Measurements from ENCODE around the gene CDH12.

Gene CDH12

GRCh38 chr5:22787807-22788206 lies 65.3 kb downstream of the CDH12 start:
- TF ChIP-seq SPI1 (IDR thresholded peaks at IDR 0.05; ENCODE audit: borderline replicate concordance, low read depth) (no peak), GABPA (IDR thresholded peaks at IDR 0.05; ENCODE audit: low read depth) (no peak), REST (IDR thresholded peaks at IDR 0.05; ENCODE audit: insufficient replicate concordance, low read depth) (no peak), POLR2AphosphoS5 (IDR thresholded peaks at IDR 0.05; ENCODE audit: low read depth) (no peak), CTCF (IDR thresholded peaks at IDR 0.05; ENCODE audit: insufficient read depth, low read length) (no peak)
- H3K4me3 ChIP-seq (replicated peaks; ENCODE audit: insufficient read depth, low read length): no peak overlapping the region
- H3K27me3 ChIP-seq (ENCODE audit: insufficient read depth, poor library complexity, severe bottlenecking): no peaks in the 10 kb centered on the region
- no peak overlapping the region for H3K27ac ChIP-seq (replicated peaks)
- no peak for DNase-seq (ENCODE audit: low read depth in 1 of 2, low spot score in 1 of 2)

GRCh38 chr5:22787398-22787797 lies 65.7 kb downstream of the CDH12 start:
- TF ChIP-seq POLR2AphosphoS5 (IDR thresholded peaks at IDR 0.05; ENCODE audit: low read depth) (no peak), GABPA (IDR thresholded peaks at IDR 0.05; ENCODE audit: low read depth) (no peak), CTCF (IDR thresholded peaks at IDR 0.05; ENCODE audit: insufficient read depth, low read length) (no peak), REST (IDR thresholded peaks at IDR 0.05; ENCODE audit: insufficient replicate concordance, low read depth) (no peak), SPI1 (IDR thresholded peaks at IDR 0.05; ENCODE audit: borderline replicate concordance, low read depth) (no peak)
- Histone ChIP-seq H3K27me3 (ENCODE audit: insufficient read depth, poor library complexity, severe bottlenecking) (no peaks in the 10 kb centered on the region), H3K4me3 (replicated peaks; ENCODE audit: insufficient read depth, low read length) (no peak overlapping the region), H3K27ac (replicated peaks) (no peak overlapping the region)
- no peak for DNase-seq (ENCODE audit: low read depth in 1 of 2, low spot score in 1 of 2)

- Histone ChIP-seq H3K27me3 (ENCODE audit: insufficient read depth, poor library complexity, severe bottlenecking) (no peaks in the 10 kb centered on the region), H3K27ac (replicated peaks) (no peak overlapping the region), H3K4me3 (replicated peaks; ENCODE audit: insufficient read depth, low read length) (no peak overlapping the region)
- DNase-seq (ENCODE audit: low read depth in 1 of 2, low spot score in 1 of 2): no peak
- TF ChIP-seq CTCF (IDR thresholded peaks at IDR 0.05; ENCODE audit: insufficient read depth, low read length) (no peak), REST (IDR thresholded peaks at IDR 0.05; ENCODE audit: insufficient replicate concordance, low read depth) (no peak), GABPA (IDR thresholded peaks at IDR 0.05; ENCODE audit: low read depth) (no peak), SPI1 (IDR thresholded peaks at IDR 0.05; ENCODE audit: borderline replicate concordance, low read depth) (no peak), POLR2AphosphoS5 (IDR thresholded peaks at IDR 0.05; ENCODE audit: low read depth) (no peak)
Observed at GRCh38 chr5:22780756-22781155, 72.4 kb downstream of the CDH12 start.
